GM19238 (cell line): Measurements from ENCODE around the gene EPSTI1.

ENCODE experiments used
- DNase-seq: peaks from one replicate; pipeline ENCODE4 v3.0.0; 2011; ENCODE audit warnings: low spot score; ENCODE audit not compliant: insufficient read length

EPSTI1 gene

DNA sequence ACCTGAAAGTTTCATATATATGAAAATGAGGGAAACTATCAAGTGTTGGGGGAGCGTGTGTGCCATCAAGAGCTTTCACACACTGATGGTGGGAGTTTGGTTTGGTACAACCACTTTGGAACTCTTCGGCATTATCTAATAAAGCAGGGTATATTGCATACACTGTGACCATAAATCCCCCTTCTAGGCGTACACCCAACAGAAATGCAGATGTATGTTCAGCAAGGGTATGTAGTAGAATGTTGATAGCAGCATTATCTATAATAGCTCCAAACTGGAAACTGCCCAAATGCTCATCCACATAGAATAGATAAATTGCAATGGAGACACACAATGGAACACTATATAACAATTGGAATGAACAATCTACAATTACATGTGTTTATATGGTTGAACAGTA lies 139.9 kb downstream of the EPSTI1 start:
- no peak for DNase-seq

- no peak for DNase-seq
These were observed 142.8 kb downstream of the EPSTI1 start for GRCh38 chr13:42849200-42849599.

GRCh38 chr13:42847891-42848663 lies 144.0 kb downstream of the EPSTI1 start:
- no peak for DNase-seq

- DNase-seq: no peak
These were observed 154.9 kb downstream of the EPSTI1 start for GRCh38 chr13:42836930-42837690.
